HG03432 (cell line): ENCODE data around the gene CRYGA.

Experiments used
- ATAC-seq: cut with Tn5 transposase; IDR thresholded peaks from one replicate; pipeline ENCODE4 v1.9.1; 2021; ENCODE audit warnings: mild to moderate bottlenecking, moderate library complexity; ENCODE audit not compliant: unreplicated experiment

The CRYGA gene

GRCh38 chr2:208163489-208163888, at the start of gene CRYGA:
CRYGA (minus strand) TSS chr2:208163589; CDS start chr2:208163556, 33 bp downstream.
- ATAC-seq, result no peak

DNA sequence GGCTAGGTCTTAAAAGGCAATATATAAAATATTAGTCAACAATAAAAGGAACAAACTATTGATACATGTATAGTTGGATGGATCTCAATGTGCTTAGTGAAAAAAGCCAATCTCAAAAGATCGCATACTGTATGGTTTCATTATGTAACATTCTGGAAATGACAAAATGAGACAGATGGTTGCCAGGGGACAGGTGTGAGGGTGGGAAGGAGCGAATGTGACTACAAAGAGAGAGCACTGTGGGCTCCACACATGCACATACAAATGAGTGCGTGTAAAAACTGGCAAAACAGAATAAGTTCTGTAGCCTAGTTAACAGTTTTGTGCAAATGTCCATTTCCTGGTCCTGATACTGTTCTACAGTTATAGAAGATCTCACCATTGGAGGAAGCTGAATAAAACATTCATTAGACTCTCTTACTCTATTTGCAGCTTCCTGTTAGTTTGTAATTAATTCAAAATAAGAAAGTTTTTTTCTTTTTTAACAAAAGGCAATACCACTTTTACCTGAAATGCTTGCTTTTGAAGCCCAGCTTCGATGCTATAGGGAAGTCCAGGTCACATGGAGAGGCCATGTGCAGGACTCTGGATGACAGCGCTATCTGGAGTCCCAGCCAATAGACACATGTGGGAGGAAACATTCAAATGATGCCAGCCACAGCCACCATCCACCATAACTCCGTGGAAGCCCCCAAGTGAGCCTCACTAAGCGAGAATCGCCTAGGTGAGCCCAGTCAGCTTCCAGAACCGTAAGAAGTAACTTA, 47.5 kb upstream of the CRYGA start:
- ATAC-seq, result no peak

DNA sequence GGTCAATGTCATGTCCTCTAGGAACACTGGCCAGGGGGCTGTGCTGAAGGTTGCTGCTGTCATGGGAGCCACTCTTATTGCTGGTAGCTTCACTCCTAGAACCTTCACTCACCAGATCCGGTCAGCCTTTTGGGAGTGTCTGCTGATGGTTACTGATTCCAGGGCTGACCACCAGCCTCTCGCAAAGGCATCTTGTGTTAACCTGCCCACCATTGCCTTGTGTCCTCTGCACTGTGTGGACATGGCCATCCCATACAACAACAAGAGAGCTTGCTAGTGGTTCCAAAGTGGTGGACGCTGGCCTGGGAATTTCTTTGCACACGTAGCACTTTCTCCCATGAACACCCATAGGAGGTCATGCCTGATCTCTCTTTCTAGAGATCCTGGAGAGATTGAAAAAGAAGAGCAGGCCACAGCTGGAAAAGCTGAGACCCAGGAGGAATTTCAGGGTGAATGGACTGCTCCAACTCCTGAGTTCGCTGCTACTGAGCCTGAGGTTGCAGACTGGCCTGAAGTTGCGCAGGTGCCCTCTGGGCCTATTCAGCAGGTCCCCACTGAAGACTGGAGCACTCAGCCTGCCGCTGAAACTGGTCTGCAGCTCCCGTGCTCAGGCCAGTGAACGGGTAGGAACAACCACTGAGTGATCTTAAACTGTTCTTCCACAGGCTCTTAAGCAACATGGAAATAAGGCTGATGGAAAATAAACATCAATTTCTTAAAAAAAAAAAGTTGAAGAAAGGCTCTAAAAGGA, 45.1 kb upstream of the CRYGA start:
- no peak for ATAC-seq

- no peak for ATAC-seq
Measured at GRCh38 chr2:208207769-208208168, 44.4 kb upstream of the CRYGA start.

GRCh38 chr2:208204166-208204565, 40.8 kb upstream of the CRYGA start:
- no peak for ATAC-seq

GRCh38 chr2:208195531-208195930, 32.1 kb upstream of the CRYGA start:
- no peak for ATAC-seq

- no peak for ATAC-seq
Measured at GRCh38 chr2:208192611-208193236, 29.3 kb upstream of the CRYGA start.

- ATAC-seq, result no peak
Measured at GRCh38 chr2:208189810-208190503, 26.6 kb upstream of the CRYGA start, which contains the start of gene C2orf80. C2orf80 (minus strand) TSS chr2:208190030; CDS start chr2:208186986, 3,044 bp downstream.

- ATAC-seq, result no peak
Measured at GRCh38 chr2:208189069-208189809, 25.9 kb upstream of the CRYGA start.

DNA sequence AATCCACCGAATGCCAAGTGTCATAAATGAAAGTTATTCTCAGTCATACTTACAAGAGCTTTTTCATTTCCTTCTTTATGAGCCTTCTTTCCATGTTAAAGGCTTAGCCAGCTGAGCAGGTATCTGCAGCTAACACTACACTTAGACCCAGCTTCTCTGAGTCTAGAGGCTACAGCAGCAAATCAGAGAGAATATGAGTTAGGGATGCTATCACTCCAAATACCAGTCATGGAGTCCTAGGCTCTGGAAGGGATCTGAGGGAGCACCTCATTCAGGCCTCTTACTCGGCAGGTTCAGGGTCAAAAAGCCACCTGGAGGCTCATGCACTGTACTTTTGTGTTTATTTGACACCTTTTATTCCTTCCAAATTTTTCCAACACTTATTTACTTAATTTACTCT, 23.5 kb upstream of the CRYGA start:
- ATAC-seq, result no peak

GRCh38 chr2:208186465-208186864, 23.1 kb upstream of the CRYGA start:
- no peak for ATAC-seq

- ATAC-seq, result no peak
Measured at GRCh38 chr2:208183972-208184705, 20.8 kb upstream of the CRYGA start.

DNA sequence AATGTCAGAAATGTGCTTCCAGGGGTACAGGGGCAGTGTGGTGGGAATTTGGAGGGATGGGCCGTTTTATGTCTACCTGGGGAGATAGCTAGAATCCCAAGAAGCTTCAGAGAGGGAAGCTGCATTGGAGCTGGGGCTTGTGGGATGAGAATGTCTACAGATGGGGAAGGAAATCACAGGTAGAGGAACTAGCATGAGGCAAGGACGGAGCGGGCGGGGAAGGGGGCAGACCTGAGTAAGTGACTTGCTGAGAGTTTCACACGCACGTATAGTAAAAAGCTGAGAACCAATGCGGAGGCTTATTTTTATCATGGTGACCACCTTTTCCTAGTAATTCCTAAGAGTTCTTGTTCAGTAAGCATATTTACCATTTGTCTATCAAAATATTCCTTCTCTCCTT, 20.1 kb upstream of the CRYGA start:
- no peak for ATAC-seq

GRCh38 chr2:208182835-208183234, 19.4 kb upstream of the CRYGA start:
- no peak for ATAC-seq

GRCh38 chr2:208179028-208179609, 15.7 kb upstream of the CRYGA start:
- no peak for ATAC-seq

DNA sequence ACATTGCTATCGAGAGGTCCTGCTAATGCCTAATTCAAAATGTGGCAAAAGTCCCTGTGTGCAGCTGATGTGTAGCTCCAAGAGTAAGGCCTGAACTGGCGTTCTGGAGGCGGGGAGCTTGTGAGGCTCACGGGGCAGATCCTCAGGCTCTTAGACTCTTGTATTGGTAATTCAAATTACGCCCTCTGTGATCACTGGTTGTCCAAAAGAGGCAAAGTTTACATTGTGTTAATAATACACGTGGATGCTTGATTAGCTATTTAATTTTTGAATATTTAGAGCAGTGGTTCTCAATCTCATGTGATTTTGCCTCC, 12.4 kb upstream of the CRYGA start:
- ATAC-seq, result no peak

DNA sequence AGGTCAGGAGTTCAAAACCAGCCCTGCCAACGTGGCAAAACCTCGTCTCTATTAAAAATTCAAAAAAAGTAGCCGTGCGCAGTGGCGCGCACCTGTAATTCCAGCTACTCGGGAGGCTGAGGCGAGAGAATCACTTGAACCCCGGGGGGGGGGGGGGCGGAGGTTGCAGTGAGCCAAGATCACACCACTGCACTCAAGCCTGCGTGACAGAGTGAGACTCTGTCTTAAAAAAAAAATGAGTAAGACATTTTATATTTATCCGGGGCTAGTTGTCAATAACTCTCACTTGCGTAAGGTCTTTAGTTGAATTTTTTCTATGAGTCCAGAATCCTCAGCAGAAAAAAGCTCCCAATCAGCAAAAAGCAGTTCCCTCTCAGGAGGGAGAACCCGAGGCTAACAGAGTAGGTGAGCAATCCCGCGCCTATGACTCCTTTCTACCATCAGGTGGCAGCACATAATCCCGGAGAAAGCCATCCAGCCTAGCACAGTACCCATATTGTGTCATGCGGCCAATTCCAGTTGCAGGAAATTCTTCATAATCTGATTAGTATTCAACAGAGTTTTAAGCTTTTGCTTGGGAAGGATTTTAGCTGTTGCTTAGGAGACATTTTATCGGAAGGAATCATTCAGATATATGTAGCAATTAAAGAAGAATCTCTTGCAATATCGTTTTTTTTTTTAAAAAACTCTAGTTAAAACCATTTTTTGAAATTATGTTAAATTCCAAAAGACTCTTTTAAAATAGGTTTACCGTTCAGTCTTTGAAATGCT, 11.9 kb upstream of the CRYGA start:
- peak; percentile 99 for ATAC-seq

- ATAC-seq, result no peak
Measured at GRCh38 chr2:208174144-208174543, 10.8 kb upstream of the CRYGA start.

- no peak for ATAC-seq
Measured at GRCh38 chr2:208172125-208172524, 8.7 kb upstream of the CRYGA start.
